Thoracic aorta (tissue), 2 donors: Measurements from ENCODE around the gene PDE6B. TPM values are rescaled to one million over a fixed set of nuclear protein-coding genes. Genes with fewer than 3 reads are reported as not detected.

Experiments used
- ATAC-seq: fragments of 150-250 bp; one replicate; pipeline ENCODE4 v1.8.0; 2017; ENCODE audit warnings: low read depth; ENCODE audit not compliant: insufficient number of reproducible peaks, low FRiP score
- DNase-seq: peaks from one replicate; pipeline ENCODE4 v3.0.0-alpha.2; 2020; ENCODE audit warnings: low spot score
- H3K27ac ChIP-seq, 2 donors: fragments of 200-600 bp; sonication (generic); 1 replicate in 1 of 2; 2 replicates in 1 of 2; pipeline ENCODE4 v1.5.1; 2016; ENCODE audit warnings: mild to moderate bottlenecking in 2 of 2, moderate library complexity in 2 of 2
- H3K27me3 ChIP-seq: fragments of 200-600 bp; sonication (generic); replicated peaks from 2 replicates; pipeline ENCODE4 v1.6.0; 2016; ENCODE audit warnings: mild to moderate bottlenecking; ENCODE audit not compliant: insufficient read depth
- H3K36me3 ChIP-seq: fragments of 200-600 bp; sonication (generic); one replicate; pipeline ENCODE4 v1.5.1; 2016
- H3K4me1 ChIP-seq, 2 donors: fragments of 200-600 bp; sonication (generic); 1 replicate in 1 of 2; 2 replicates in 1 of 2; pipeline versions ENCODE4 v1.5.1 to v1.6.0; 2016; ENCODE audit warnings: low read depth in 2 of 2, mild to moderate bottlenecking in 1 of 2; ENCODE audit not compliant: control insufficient read depth in 1 of 2
- H3K4me3 ChIP-seq: fragments of 200-600 bp; sonication (generic); 2 replicates; pipeline ENCODE4 v1.5.1; 2016; ENCODE audit warnings: mild to moderate bottlenecking
- H3K9me3 ChIP-seq: fragments of 200-600 bp; sonication (generic); 2 replicates; pipeline ENCODE4 v1.5.1; 2016
- total RNA-seq, 2 donors: library from RNA; depleted of rRNA; stranded (reverse); fragments of >200 nt; gene quantifications; one replicate each; pipeline versions ENCODE4 v1.1.0 to v1.2.3, GENCODE V29; 2016
- TF ChIP-seq, protein P1 (sequence below): fragments of 200-600 bp; sonication (generic); IDR thresholded peaks from one replicate; pipeline ENCODE4 v1.5.1; 2019; ENCODE audit warnings: antibody characterized with exemption

PDE6B gene
- total RNA-seq, 2 donors from 2014 or later, result 1.8 to 3.6 TPM

DNA sequence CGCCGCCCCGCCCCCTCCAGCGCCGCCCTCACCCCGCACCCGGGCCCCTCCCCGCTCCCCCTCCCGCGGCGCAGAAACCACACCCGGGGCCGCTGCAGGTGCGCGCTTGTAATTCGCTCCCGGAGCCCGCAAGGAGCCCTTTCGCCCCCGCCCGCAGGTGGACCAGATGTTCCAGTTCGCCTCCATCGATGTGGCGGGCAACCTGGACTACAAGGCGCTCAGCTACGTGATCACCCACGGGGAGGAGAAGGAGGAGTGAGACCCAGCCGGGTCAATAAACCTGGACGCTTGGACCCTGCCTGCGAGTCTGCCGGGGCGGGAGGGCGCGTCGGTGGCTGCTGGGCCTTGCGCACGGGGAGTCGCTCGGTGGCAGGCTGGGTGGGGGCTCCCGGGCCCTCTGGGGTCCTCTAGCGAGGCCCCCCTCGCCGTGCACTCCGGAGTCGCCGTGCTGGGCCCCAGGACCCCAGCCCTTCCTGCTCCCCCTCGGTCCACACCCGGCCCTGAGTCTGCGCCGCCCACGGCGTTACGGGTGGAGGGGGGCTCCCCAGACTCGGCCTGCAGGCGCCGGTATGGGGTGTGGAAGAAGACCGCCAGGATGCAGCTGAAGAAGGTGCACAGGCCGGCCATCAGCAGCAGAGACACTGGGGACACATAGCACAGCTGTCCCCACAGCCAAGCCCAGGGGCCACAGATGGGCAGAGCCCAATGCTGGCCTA lies 56.5 kb downstream of the PDE6B start:
- Histone ChIP-seq H3K27ac (no peak overlapping the region), H3K36me3 (no peaks in the 10 kb centered on the region), H3K27me3 (no peaks in the 10 kb centered on the region), H3K4me1 (peaks cover 6 to 8% of the 10 kb centered on the region in 2 donors), H3K9me3 (no peaks in the 10 kb centered on the region), H3K4me3 (no peak overlapping the region)
- TF ChIP-seq, protein P1, sequence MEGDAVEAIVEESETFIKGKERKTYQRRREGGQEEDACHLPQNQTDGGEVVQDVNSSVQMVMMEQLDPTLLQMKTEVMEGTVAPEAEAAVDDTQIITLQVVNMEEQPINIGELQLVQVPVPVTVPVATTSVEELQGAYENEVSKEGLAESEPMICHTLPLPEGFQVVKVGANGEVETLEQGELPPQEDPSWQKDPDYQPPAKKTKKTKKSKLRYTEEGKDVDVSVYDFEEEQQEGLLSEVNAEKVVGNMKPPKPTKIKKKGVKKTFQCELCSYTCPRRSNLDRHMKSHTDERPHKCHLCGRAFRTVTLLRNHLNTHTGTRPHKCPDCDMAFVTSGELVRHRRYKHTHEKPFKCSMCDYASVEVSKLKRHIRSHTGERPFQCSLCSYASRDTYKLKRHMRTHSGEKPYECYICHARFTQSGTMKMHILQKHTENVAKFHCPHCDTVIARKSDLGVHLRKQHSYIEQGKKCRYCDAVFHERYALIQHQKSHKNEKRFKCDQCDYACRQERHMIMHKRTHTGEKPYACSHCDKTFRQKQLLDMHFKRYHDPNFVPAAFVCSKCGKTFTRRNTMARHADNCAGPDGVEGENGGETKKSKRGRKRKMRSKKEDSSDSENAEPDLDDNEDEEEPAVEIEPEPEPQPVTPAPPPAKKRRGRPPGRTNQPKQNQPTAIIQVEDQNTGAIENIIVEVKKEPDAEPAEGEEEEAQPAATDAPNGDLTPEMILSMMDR, result no peak
- DNase-seq (no peak), ATAC-seq (no peak)

DNA sequence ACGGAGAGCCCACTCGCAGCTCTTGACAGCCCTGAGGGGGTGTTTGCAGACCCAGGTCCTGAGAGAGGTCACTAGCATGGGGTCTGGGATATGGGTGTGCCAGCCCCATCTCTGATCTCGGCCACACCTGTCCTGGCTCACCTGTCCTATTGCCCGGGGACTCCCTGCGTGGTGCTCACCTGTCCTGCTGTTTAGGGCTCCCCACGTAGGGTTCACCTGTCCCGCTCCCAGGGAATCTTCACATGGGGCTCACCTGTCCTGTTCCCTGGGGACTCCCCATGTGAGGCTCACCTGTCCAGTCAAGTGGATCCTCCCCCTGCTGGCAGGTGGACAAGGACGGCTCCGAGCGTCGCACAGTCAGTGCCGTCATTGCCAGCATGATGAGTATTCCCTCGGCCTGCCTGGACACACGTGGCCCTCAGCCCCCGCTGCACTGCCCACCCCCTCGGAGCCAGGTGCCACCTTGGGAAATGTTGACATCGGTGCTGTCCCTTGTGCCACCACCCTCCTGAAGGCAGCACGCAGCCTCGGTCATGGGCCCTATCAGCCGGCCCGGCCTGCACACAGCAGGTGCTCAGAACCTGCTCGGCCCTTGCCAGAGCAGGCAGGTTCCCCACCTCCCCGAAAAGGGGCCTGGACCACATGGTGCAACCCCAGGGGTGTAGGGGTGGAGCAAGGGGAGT lies 57.3 kb downstream of the PDE6B start:
- no peaks in the 10 kb centered on the region for H3K9me3 ChIP-seq
- H3K36me3 ChIP-seq, result no peaks in the 10 kb centered on the region
- H3K27ac ChIP-seq, result no peak overlapping the region
- no peak for DNase-seq
- no peak overlapping the region for H3K4me3 ChIP-seq
- no peak for ATAC-seq
- H3K27me3 ChIP-seq, result no peaks in the 10 kb centered on the region
- H3K4me1 ChIP-seq, result peaks cover 6 to 12% of the 10 kb centered on the region in 2 donors
- TF ChIP-seq, protein P1, result no peak

GRCh38 chr4:683247-683897 lies 58.0 kb downstream of the PDE6B start:
- no peak overlapping the region for H3K27ac ChIP-seq
- ATAC-seq, result no peak

DNA sequence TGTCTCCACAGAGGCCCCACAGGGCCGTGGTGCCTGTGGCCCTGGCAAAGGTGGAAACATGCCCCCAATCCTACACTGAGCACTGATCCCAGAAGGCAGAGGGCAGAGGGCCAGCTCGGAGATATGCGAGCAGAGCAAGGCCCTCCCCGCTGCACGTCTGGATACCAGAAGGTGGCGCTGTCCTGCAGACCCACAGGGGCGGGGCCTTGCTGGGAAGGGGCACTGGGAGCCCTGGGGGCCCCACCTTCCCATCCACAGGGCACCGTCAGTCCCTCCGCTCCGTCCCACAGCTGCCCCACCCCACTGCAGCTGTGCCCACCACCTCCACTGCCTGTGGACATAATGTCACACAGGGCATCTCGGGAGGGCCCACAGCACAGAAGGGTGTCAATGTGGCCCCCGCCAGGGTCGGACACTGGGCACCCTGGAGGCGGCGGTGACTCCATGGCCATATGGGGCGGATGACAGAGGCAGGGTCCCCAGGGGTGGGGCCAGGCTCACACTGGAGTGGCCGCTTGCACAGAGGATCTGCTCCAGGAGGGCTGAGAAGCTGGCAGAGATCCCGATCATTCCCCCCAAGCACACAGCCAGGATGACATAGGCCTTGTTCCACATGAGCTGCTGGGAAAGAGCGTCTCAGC lies 58.7 kb downstream of the PDE6B start:
- H3K27ac ChIP-seq, result no peak overlapping the region
- ATAC-seq, result no peak
- TF ChIP-seq, protein P1, result peak; percentile 40

More at GRCh38 chr4:683247-683897, 58.0 kb downstream of the PDE6B start:
- peaks cover 6 to 20% of the 10 kb centered on the region in 2 donors for H3K4me1 ChIP-seq
- H3K27me3 ChIP-seq, result no peaks in the 10 kb centered on the region
- DNase-seq, result no peak
- TF ChIP-seq, protein P1, result no peak
- no peak overlapping the region for H3K4me3 ChIP-seq
- H3K9me3 ChIP-seq, result no peaks in the 10 kb centered on the region
- H3K36me3 ChIP-seq, result no peaks in the 10 kb centered on the region

More for the DNA sequence above, 58.7 kb downstream of the PDE6B start:
- Histone ChIP-seq H3K4me1 (peaks cover 9 to 23% of the 10 kb centered on the region in 2 donors), H3K27me3 (no peaks in the 10 kb centered on the region), H3K36me3 (no peaks in the 10 kb centered on the region), H3K9me3 (no peaks in the 10 kb centered on the region), H3K4me3 (no peak overlapping the region)
- no peak for DNase-seq
